GM10847 (cell line): ENCODE results near the gene AKAP7.

ENCODE experiments used
- POLR2A ChIP-seq: IDR thresholded peaks from 2 replicates; pipeline ENCODE4 v1.6.1; 2011; ENCODE audit not compliant: insufficient read length; ENCODE audit errors: extremely low read depth

AKAP7 gene

GRCh38 chr6:131212913-131213312 is 77.6 kb downstream of the AKAP7 start:
- TF ChIP-seq POLR2A: no peak

GRCh38 chr6:131213501-131213990 is 78.3 kb downstream of the AKAP7 start:
- TF ChIP-seq POLR2A: no peak

- TF ChIP-seq POLR2A: no peak
These were observed 80.0 kb downstream of the AKAP7 start for GRCh38 chr6:131215219-131215618.

GRCh38 chr6:131216246-131216645 is 81.0 kb downstream of the AKAP7 start:
- no peak for TF ChIP-seq POLR2A

GRCh38 chr6:131222773-131223172 is 87.5 kb downstream of the AKAP7 start:
- no peak for TF ChIP-seq POLR2A

GRCh38 chr6:131223416-131223815 is 88.1 kb downstream of the AKAP7 start:
- TF ChIP-seq POLR2A: no peak

GRCh38 chr6:131225127-131225526 is 89.9 kb downstream of the AKAP7 start:
- TF ChIP-seq POLR2A: no peak

- no peak for TF ChIP-seq POLR2A
These were observed 90.7 kb downstream of the AKAP7 start for GRCh38 chr6:131225959-131226358.

GRCh38 chr6:131226459-131227157 is 91.3 kb downstream of the AKAP7 start:
- no peak for TF ChIP-seq POLR2A

- no peak for TF ChIP-seq POLR2A
These were observed 91.9 kb downstream of the AKAP7 start for GRCh38 chr6:131227158-131227543.

GRCh38 chr6:131231103-131231502 is 95.8 kb downstream of the AKAP7 start:
- TF ChIP-seq POLR2A: no peak

- no peak for TF ChIP-seq POLR2A
These were observed 96.6 kb downstream of the AKAP7 start for GRCh38 chr6:131231891-131232290.

- TF ChIP-seq POLR2A: no peak
These were observed 109.7 kb downstream of the AKAP7 start for GRCh38 chr6:131244942-131245341.

- TF ChIP-seq POLR2A: no peak
These were observed 114.9 kb downstream of the AKAP7 start for GRCh38 chr6:131250122-131250521.

- no peak for TF ChIP-seq POLR2A
These were observed 115.7 kb downstream of the AKAP7 start for GRCh38 chr6:131250936-131251335.

- no peak for TF ChIP-seq POLR2A
These were observed 116.4 kb downstream of the AKAP7 start for GRCh38 chr6:131251590-131252199.

- no peak for TF ChIP-seq POLR2A
These were observed 120.2 kb downstream of the AKAP7 start for GRCh38 chr6:131255434-131255833.
